ENCODE measurements around the gene NLRP9. TPM values are rescaled to one million over a fixed set of nuclear protein-coding genes. Genes with fewer than 3 reads are reported as not detected.
"Not testable (repeated sequence)": the region's sequence is repeated elsewhere in the genome, so short reads cannot be mapped to it uniquely, and the experiment has no call there.

Gene NLRP9
- total RNA-seq, 1 experiment from 2014 or later: not detected

DNA sequence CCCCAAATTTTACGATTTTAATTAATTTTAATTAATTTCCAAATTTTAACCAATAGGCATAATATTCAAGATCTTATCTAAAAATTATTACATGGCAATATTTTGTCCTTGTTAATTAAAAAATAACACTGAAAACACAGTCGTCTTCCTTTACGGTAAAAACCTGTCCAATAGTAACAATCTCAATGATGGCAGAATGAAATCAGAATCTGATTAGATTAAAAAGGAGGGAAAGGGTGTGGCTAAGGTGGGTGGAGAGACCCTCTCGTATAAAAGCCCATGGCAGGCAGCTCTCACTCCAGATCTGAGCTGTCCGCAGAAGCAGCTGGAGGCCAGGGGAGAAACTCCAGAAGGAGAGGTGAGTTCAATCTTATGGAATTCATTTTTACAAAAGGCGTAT is 30.6 kb upstream of the NLRP9 start, which contains the start of gene RFPL4AL1:
TSS of gene RFPL4AL1 (plus strand) at position 301 of the 400 bp plus-strand sequence. CDS start 2,687 bp downstream, outside the sequence.
- CTCF ChIA-PET; H3K4me3 Mint-ChIP-seq; H3K27me3 Mint-ChIP-seq (ENCODE audit: low read depth); H3K27ac Mint-ChIP-seq; POLR2A ChIA-PET; H3K4me1 Mint-ChIP-seq; ATAC-seq; DNase-seq (ENCODE audit: low spot score): not testable (repeated sequence)
- Mint-ChIP-seq H3K9me3 (peaks cover 70% of the 10 kb centered on the region), H3K36me3 (peaks cover 57% of the 10 kb centered on the region)

DNA sequence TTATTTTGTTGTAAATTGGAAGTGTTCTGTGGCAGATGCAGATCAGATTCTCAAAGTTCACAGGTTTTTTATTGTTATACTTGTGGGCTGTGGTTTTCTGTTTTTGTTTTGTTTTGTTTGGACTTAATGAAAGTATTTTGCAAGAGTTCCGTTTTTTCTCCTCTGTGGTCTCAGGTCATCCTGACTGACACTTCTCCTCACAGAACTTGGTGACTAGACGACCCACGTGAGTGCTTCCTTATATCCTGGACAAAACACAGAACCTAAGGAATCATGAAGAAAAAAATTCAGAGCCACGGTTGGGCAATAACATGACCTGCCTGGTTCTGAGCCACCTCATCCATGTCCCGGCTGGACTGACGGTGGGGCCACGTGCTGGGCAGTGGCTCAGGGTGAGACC is 28.3 kb upstream of the NLRP9 start:
- Mint-ChIP-seq H3K27me3 (ENCODE audit: low read depth) (peaks cover 9% of the 10 kb centered on the region; the same call in 1 of the 2 replicates), H3K36me3 (peaks cover 56% of the 10 kb centered on the region), H3K4me3 (no peak overlapping the region), H3K4me1 (no peaks in the 10 kb centered on the region), H3K9me3 (peaks cover 73% of the 10 kb centered on the region), H3K27ac (no peak overlapping the region)
- DNase-seq (ENCODE audit: low spot score) (no peak), ATAC-seq (no peak)
- ChIA-PET CTCF (no interaction called here), POLR2A (no interaction called here)
- TF ChIP-seq MXD4 (CRISPR knock-in tag; IDR thresholded peaks at IDR 0.05; ENCODE audit: borderline replicate concordance) (no peak), KAT7 (CRISPR knock-in tag; IDR thresholded peaks at IDR 0.05; ENCODE audit: borderline replicate concordance) (no peak), GRHL2 (CRISPR knock-in tag; IDR thresholded peaks at IDR 0.05; ENCODE audit: insufficient replicate concordance, severe bottlenecking) (no peak), CREB1 (CRISPR knock-in tag; IDR thresholded peaks at IDR 0.05) (no peak), FOXJ3 (CRISPR knock-in tag; IDR thresholded peaks at IDR 0.05; ENCODE audit: borderline replicate concordance) (no peak), JAZF1 (CRISPR knock-in tag; IDR thresholded peaks at IDR 0.05) (no peak), ZNF423 (CRISPR knock-in tag; IDR thresholded peaks at IDR 0.05) (no peak), FOXP1 (CRISPR knock-in tag; IDR thresholded peaks at IDR 0.05; ENCODE audit: borderline replicate concordance) (no peak), GTF2I (CRISPR knock-in tag; conservative IDR thresholded peaks at IDR 0.05) (no peak)
- TF ChIP-seq, protein P1, sequence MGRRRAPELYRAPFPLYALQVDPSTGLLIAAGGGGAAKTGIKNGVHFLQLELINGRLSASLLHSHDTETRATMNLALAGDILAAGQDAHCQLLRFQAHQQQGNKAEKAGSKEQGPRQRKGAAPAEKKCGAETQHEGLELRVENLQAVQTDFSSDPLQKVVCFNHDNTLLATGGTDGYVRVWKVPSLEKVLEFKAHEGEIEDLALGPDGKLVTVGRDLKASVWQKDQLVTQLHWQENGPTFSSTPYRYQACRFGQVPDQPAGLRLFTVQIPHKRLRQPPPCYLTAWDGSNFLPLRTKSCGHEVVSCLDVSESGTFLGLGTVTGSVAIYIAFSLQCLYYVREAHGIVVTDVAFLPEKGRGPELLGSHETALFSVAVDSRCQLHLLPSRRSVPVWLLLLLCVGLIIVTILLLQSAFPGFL (CRISPR knock-in tag; IDR thresholded peaks at IDR 0.05; ENCODE audit: borderline replicate concordance): no peak
- TF ChIP-seq, protein P2, sequence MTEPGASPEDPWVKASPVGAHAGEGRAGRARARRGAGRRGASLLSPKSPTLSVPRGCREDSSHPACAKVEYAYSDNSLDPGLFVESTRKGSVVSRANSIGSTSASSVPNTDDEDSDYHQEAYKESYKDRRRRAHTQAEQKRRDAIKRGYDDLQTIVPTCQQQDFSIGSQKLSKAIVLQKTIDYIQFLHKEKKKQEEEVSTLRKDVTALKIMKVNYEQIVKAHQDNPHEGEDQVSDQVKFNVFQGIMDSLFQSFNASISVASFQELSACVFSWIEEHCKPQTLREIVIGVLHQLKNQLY (CRISPR knock-in tag; IDR thresholded peaks at IDR 0.05): no peak
- TF ChIP-seq, protein P3, sequence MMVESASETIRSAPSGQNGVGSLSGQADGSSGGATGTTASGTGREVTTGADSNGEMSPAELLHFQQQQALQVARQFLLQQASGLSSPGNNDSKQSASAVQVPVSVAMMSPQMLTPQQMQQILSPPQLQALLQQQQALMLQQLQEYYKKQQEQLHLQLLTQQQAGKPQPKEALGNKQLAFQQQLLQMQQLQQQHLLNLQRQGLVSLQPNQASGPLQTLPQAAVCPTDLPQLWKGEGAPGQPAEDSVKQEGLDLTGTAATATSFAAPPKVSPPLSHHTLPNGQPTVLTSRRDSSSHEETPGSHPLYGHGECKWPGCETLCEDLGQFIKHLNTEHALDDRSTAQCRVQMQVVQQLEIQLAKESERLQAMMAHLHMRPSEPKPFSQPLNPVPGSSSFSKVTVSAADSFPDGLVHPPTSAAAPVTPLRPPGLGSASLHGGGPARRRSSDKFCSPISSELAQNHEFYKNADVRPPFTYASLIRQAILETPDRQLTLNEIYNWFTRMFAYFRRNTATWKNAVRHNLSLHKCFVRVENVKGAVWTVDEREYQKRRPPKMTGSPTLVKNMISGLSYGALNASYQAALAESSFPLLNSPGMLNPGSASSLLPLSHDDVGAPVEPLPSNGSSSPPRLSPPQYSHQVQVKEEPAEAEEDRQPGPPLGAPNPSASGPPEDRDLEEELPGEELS (CRISPR knock-in tag; IDR thresholded peaks at IDR 0.05): no peak
- TF ChIP-seq, protein P4, sequence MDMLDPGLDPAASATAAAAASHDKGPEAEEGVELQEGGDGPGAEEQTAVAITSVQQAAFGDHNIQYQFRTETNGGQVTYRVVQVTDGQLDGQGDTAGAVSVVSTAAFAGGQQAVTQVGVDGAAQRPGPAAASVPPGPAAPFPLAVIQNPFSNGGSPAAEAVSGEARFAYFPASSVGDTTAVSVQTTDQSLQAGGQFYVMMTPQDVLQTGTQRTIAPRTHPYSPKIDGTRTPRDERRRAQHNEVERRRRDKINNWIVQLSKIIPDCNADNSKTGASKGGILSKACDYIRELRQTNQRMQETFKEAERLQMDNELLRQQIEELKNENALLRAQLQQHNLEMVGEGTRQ (CRISPR knock-in tag; IDR thresholded peaks at IDR 0.05): no peak
- TF ChIP-seq, protein P5, sequence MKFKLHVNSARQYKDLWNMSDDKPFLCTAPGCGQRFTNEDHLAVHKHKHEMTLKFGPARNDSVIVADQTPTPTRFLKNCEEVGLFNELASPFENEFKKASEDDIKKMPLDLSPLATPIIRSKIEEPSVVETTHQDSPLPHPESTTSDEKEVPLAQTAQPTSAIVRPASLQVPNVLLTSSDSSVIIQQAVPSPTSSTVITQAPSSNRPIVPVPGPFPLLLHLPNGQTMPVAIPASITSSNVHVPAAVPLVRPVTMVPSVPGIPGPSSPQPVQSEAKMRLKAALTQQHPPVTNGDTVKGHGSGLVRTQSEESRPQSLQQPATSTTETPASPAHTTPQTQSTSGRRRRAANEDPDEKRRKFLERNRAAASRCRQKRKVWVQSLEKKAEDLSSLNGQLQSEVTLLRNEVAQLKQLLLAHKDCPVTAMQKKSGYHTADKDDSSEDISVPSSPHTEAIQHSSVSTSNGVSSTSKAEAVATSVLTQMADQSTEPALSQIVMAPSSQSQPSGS (CRISPR knock-in tag; IDR thresholded peaks at IDR 0.05; ENCODE audit: borderline replicate concordance, low read depth): no peak
- TF ChIP-seq, protein P6, sequence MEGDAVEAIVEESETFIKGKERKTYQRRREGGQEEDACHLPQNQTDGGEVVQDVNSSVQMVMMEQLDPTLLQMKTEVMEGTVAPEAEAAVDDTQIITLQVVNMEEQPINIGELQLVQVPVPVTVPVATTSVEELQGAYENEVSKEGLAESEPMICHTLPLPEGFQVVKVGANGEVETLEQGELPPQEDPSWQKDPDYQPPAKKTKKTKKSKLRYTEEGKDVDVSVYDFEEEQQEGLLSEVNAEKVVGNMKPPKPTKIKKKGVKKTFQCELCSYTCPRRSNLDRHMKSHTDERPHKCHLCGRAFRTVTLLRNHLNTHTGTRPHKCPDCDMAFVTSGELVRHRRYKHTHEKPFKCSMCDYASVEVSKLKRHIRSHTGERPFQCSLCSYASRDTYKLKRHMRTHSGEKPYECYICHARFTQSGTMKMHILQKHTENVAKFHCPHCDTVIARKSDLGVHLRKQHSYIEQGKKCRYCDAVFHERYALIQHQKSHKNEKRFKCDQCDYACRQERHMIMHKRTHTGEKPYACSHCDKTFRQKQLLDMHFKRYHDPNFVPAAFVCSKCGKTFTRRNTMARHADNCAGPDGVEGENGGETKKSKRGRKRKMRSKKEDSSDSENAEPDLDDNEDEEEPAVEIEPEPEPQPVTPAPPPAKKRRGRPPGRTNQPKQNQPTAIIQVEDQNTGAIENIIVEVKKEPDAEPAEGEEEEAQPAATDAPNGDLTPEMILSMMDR (IDR thresholded peaks at IDR 0.05): no peak

DNA sequence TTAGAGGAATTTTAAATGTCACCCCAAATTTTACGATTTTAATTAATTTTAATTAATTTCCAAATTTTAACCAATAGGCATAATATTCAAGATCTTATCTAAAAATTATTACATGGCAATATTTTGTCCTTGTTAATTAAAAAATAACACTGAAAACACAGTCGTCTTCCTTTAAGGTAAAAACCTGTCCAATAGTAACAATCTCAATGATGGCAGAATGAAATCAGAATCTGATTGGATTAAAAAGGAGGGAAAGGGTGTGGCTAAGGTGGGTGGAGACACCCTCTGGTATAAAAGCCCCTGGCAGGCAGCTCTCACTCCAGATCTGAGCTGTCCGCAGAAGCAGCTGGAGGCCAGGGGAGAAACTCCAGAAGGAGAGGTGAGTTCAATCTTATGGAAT is 20.6 kb upstream of the NLRP9 start, which contains the start of gene RFPL4A:
TSS of gene RFPL4A (plus strand) at position 301 of the 400 bp plus-strand sequence. CDS start 2,704 bp downstream, outside the sequence.
- DNase-seq (ENCODE audit: low spot score); POLR2A ChIA-PET; ATAC-seq; H3K27ac Mint-ChIP-seq; H3K4me1 Mint-ChIP-seq; H3K4me3 Mint-ChIP-seq; CTCF ChIA-PET: not testable (repeated sequence)
- H3K27me3 Mint-ChIP-seq (ENCODE audit: low read depth): peaks cover 19% of the 10 kb centered on the region
- peaks cover 61% of the 10 kb centered on the region for H3K36me3 Mint-ChIP-seq
- H3K9me3 Mint-ChIP-seq: peaks cover 71% of the 10 kb centered on the region

DNA sequence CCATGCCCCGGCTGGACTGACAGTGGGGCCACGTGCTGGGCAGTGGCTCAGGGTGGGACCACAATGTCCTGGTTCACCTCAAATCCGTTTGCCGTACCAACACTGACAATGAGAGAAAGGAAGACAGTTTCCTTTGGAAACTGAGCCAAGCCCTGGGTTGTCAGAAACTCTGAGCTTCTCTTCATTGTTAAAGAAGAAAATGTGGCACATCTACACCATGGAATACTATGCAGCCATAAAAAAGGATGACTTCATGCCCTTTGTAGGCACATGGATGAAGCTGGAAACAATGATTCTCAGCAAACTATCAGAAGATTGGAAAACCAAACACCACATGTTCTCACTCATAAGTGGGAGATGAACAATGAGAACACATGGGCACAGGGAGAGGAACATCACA is 18.6 kb upstream of the NLRP9 start:
- H3K36me3 Mint-ChIP-seq: peaks cover 65% of the 10 kb centered on the region
- H3K9me3 Mint-ChIP-seq: peaks cover 83% of the 10 kb centered on the region
- DNase-seq (ENCODE audit: low spot score); H3K4me3 Mint-ChIP-seq; H3K4me1 Mint-ChIP-seq; H3K27ac Mint-ChIP-seq; POLR2A ChIA-PET; CTCF ChIA-PET; ATAC-seq: not testable (repeated sequence)
- H3K27me3 Mint-ChIP-seq (ENCODE audit: low read depth): peaks cover 19% of the 10 kb centered on the region
